Measurements from ENCODE around the gene CASS4. TPM values are rescaled to one million over a fixed set of nuclear protein-coding genes. Genes with fewer than 3 reads are reported as not detected.
"Not testable (repeated sequence)": the region's sequence is repeated elsewhere in the genome, so short reads cannot be mapped to it uniquely, and the experiment has no call there.

Gene CASS4
- total and polyA plus RNA-seq, 3 donors from 2014 or later = 0.79 to 1.8 (median 0.92) TPM

GRCh38 chr20:56385130-56385529 is 26.9 kb upstream of the CASS4 start:
- H3K27ac ChIP-seq = no peak overlapping the region
- 91 to 92% methylated on average over 4 of the region's 4 CpGs for WGBS, 2 donors
- no peak overlapping the region for H3K4me3 ChIP-seq
- H3K27me3 ChIP-seq = no peaks in the 10 kb centered on the region
- H3K4me1 ChIP-seq = no peaks in the 10 kb centered on the region
- intact Hi-C loops (cut with DNase I; ENCODE audit: low total_unique reads) = no loop called here
- no peak for DNase-seq
- H3K36me3 ChIP-seq (ENCODE audit: low read depth, missing control alignments) = no peaks in the 10 kb centered on the region
- TF ChIP-seq POLR2A (IDR thresholded peaks at IDR 0.05) (no peak), CTCF (IDR thresholded peaks at IDR 0.05) (no peak)
- H3K9me3 ChIP-seq = no peaks in the 10 kb centered on the region

DNA sequence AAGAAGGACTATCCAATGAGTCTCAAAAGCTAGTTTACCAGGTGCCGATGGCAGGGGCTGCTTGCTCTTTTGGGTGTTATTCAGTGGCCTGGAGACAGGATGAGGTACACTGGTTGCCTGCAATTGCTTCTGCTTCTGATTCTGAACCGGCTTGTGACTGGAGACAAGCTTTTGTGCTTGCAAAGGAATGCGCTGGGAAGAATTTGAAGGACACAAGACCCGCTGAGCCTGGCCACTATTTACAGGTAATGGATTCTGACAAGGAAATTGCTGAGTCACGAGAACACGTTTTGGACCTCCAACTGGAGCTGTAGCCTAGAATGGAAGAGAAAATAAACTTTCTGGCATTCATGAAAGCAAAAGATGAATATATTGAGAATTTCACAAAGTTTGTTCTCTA is 25.8 kb upstream of the CASS4 start:
- Histone ChIP-seq H3K27ac (no peak overlapping the region), H3K4me1 (peaks cover 5% of the 10 kb centered on the region), H3K27me3 (no peaks in the 10 kb centered on the region), H3K36me3 (ENCODE audit: low read depth, missing control alignments) (no peaks in the 10 kb centered on the region), H3K9me3 (no peaks in the 10 kb centered on the region), H3K4me3 (no peak overlapping the region)
- whole genome bisulfite sequencing, 2 donors = 94 to 96% methylated on average over 6 of the region's 6 CpGs
- no peak for DNase-seq
- TF ChIP-seq CTCF (IDR thresholded peaks at IDR 0.05) = no peak
- TF ChIP-seq POLR2A (IDR thresholded peaks at IDR 0.05) = no peak
- intact Hi-C loops (cut with DNase I; ENCODE audit: low total_unique reads) = no loop called here

GRCh38 chr20:56388882-56389281 is 23.2 kb upstream of the CASS4 start:
- intact Hi-C loops (cut with DNase I; ENCODE audit: low total_unique reads) = no loop called here
- DNase-seq = no peak
- 89 to 92% methylated on average over 4 of the region's 4 CpGs for WGBS, 2 donors

DNA sequence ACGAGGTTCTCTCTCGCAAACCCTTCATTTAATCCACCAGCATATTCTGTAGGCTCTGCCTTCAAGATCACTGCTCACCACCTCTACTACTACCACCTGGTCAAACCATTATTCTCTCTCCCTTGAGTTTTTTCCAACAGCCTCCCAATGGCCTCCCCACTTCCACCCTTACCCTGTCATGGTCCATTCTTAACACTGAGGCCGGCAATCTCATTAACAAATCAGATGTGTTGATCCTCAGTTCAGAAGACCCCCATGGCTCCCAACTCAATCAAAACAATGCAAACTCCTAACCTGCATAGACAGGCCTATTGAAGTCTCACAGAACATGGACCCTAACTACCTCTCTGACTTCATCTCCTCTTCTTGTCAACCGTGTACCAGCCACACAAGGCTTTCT is 22.3 kb upstream of the CASS4 start:
- WGBS, 2 donors = 93% methylated on average over 4 of the region's 4 CpGs
- peaks cover 19% of the 10 kb centered on the region for H3K4me1 ChIP-seq
- H3K4me3 ChIP-seq = no peak overlapping the region
- no peaks in the 10 kb centered on the region for H3K9me3 ChIP-seq
- intact Hi-C loops (cut with DNase I; ENCODE audit: low total_unique reads) = no loop called here
- no peak overlapping the region for H3K27ac ChIP-seq
- no peaks in the 10 kb centered on the region for H3K36me3 ChIP-seq (ENCODE audit: low read depth, missing control alignments)
- no peak for TF ChIP-seq POLR2A (IDR thresholded peaks at IDR 0.05)
- TF ChIP-seq CTCF (IDR thresholded peaks at IDR 0.05) = no peak
- DNase-seq = no peak
- H3K27me3 ChIP-seq = no peaks in the 10 kb centered on the region

More at GRCh38 chr20:56388882-56389281, 23.2 kb upstream of the CASS4 start:
- no peaks in the 10 kb centered on the region for H3K9me3 ChIP-seq
- no peaks in the 10 kb centered on the region for H3K27me3 ChIP-seq
- H3K4me1 ChIP-seq = peaks cover 12% of the 10 kb centered on the region
- no peak overlapping the region for H3K27ac ChIP-seq
- H3K4me3 ChIP-seq = no peak overlapping the region
- no peaks in the 10 kb centered on the region for H3K36me3 ChIP-seq (ENCODE audit: low read depth, missing control alignments)
- no peak for TF ChIP-seq CTCF (IDR thresholded peaks at IDR 0.05)
- no peak for TF ChIP-seq POLR2A (IDR thresholded peaks at IDR 0.05)

- intact Hi-C loops (cut with DNase I; ENCODE audit: low total_unique reads) = not testable (repeated sequence)
These were observed 21.7 kb upstream of the CASS4 start for GRCh38 chr20:56390396-56390795.

More at GRCh38 chr20:56390396-56390795, 21.7 kb upstream of the CASS4 start:
- peaks cover 19% of the 10 kb centered on the region for H3K4me1 ChIP-seq
- not testable (repeated sequence) for H3K9me3 ChIP-seq; H3K36me3 ChIP-seq (ENCODE audit: low read depth, missing control alignments); DNase-seq; H3K4me3 ChIP-seq; H3K27ac ChIP-seq; H3K27me3 ChIP-seq
- 91 to 93% methylated on average over 9 of the region's 9 CpGs for WGBS, 2 donors
